Measurements from ENCODE around the gene SYNGAP1. TPM values are rescaled to one million over a fixed set of nuclear protein-coding genes. Genes with fewer than 3 reads are reported as not detected.

The SYNGAP1 gene
- total and polyA plus RNA-seq, 9 of the 15 experiments (the other 6 are each of a cell fraction or from before 2014, with no cell fraction given), result 0.01 to 22.8 (median 3.2) TPM

- TF ChIP-seq AFF4 (CRISPR knock-in tag; IDR thresholded peaks at IDR 0.05) (peak; percentile 68; the same call in 1 of the 2 replicates), SP2 (IDR thresholded peaks at IDR 0.05; ENCODE audit: extremely low read depth, low read depth, low read length, poor library complexity, severe bottlenecking) (peak; percentile 10), NR2F6 (CRISPR knock-in tag; IDR thresholded peaks at IDR 0.05) (0 out of 2 replicates have a peak, but pooled peaks have one; percentile 38), HOMEZ (CRISPR knock-in tag; IDR thresholded peaks at IDR 0.05) (0 out of 2 replicates have a peak, but pooled peaks have one; percentile 68), ZNF143 (CRISPR knock-in tag; IDR thresholded peaks at IDR 0.05) (no peak), KLF13 (tag; IDR thresholded peaks at IDR 0.05; ENCODE audit: borderline replicate concordance, low read depth) (peak; percentile 77), KAT7 (CRISPR knock-in tag; IDR thresholded peaks at IDR 0.05; ENCODE audit: borderline replicate concordance) (peak; percentile 86; the same call in 1 of the 2 replicates)
Observed at GRCh38 chr6:33410050-33410710, 9.7 kb upstream of the SYNGAP1 start (continued).
